ENCODE measurements around the gene MT1M. TPM values are rescaled to one million over a fixed set of nuclear protein-coding genes. Genes with fewer than 3 reads are reported as not detected.

MT1M gene
- total and polyA plus RNA-seq, 2 of the 8 experiments (the other 6 are each of a cell fraction or from before 2014, with no cell fraction given), result 2.1 TPM; not detected in 1

DNA sequence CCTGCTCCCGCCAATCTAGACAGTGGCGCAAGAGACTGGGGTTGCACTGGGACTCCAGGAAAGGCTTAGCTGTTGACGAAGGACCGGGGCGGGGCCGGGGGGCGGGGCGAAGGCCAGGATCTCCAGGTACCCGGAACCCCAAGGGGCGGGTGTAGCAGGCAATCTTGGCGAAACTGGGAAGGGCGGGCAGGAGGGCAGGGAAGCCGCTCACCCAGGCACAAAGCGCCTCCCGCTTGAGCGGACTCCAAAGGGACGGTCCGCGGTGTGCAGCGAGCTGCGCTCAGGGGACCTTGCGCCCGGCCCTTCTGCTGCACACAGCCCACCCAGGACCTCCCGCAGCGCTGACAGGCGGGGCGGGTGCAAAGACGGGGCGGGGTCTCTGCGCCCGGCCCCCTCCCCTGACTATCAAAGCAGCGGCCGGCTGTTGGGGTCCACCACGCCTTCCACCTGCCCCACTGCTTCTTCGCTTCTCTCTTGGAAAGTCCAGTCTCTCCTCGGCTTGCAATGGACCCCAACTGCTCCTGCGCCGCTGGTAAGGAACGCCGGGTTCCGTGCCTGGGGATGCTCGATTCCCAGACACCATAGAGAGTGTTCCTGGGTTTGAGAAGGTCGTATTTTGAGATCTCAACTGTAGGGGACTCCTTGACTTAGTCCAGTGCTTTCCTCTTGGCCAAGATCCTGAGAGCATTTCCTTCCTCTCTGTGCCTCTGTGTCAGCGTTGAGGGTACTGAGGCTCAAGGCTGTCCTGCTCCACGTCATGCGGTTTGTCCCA lies 25.3 kb downstream of the MT1M start, which contains the start of gene MT1F:
Gene MT1F, plus strand, starts transcription at position 405 of the 772 bp plus-strand sequence. Its CDS starts 100 bp downstream, at position 505.
- H3K9ac ChIP-seq (replicated peaks in 1 of 4; ENCODE audit: extremely low read depth in 1 of 4, low read depth in 3 of 4, low read length in 3 of 4), result peak within 1 kb of the TSS in 1 of 4 experiments; percentile 41; a peak in 3 of 7 replicates
- H3K27me3 ChIP-seq (replicated peaks in 1 of 4; ENCODE audit: control insufficient read depth in 3 of 4, extremely low read depth in 1 of 4, insufficient read depth in 3 of 4, low read length in 3 of 4), result peaks cover 39 to 68% (median 62%) of the 10 kb centered on the region in 4 experiments
- no peak; a peak in 1 of 4 replicates for TF ChIP-seq SIN3A (conservative IDR thresholded peaks at IDR 0.05 in 1 of 2, IDR thresholded peaks at IDR 0.05 in 1 of 2; ENCODE audit: low read depth in 1 of 2, low read length in 2 of 2)
- TF ChIP-seq BACH1 (IDR thresholded peaks at IDR 0.05; ENCODE audit: low read length), result no peak
- TF ChIP-seq, protein P1, sequence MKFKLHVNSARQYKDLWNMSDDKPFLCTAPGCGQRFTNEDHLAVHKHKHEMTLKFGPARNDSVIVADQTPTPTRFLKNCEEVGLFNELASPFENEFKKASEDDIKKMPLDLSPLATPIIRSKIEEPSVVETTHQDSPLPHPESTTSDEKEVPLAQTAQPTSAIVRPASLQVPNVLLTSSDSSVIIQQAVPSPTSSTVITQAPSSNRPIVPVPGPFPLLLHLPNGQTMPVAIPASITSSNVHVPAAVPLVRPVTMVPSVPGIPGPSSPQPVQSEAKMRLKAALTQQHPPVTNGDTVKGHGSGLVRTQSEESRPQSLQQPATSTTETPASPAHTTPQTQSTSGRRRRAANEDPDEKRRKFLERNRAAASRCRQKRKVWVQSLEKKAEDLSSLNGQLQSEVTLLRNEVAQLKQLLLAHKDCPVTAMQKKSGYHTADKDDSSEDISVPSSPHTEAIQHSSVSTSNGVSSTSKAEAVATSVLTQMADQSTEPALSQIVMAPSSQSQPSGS (IDR thresholded peaks at IDR 0.05; ENCODE audit: low read length), result no peak
- TF ChIP-seq NANOG (IDR thresholded peaks at IDR 0.05; ENCODE audit: insufficient read depth, low read depth, low read length, poor library complexity, severe bottlenecking), result no peak
- no peak for TF ChIP-seq CHD2 (IDR thresholded peaks at IDR 0.05; ENCODE audit: low read length)
- no peak for TF ChIP-seq CREB1 (IDR thresholded peaks at IDR 0.05)
- TF ChIP-seq POU5F1 (IDR thresholded peaks at IDR 0.05; ENCODE audit: low read depth, low read length), result no peak
- TF ChIP-seq TAF1 (IDR thresholded peaks at IDR 0.05; ENCODE audit: low read depth, low read length), result no peak
- TF ChIP-seq KDM1A (IDR thresholded peaks at IDR 0.05; ENCODE audit: borderline replicate concordance, low read length), result no peak
- TF ChIP-seq SRF (IDR thresholded peaks at IDR 0.05; ENCODE audit: low read depth, low read length), result no peak

More for the DNA sequence above, 25.3 kb downstream of the MT1M start, which contains the start of gene MT1F:
- Histone ChIP-seq H3K56ac (replicated peaks; ENCODE audit: insufficient read length, low read depth, low read length) (no peak within 1 kb of the TSS), H3K27ac (ENCODE audit: low read depth, low read length) (no peak within 1 kb of the TSS), H4K91ac (replicated peaks; ENCODE audit: insufficient read length, low read length) (no peak within 1 kb of the TSS), H2AK5ac (ENCODE audit: low read depth, low read length) (no peak within 1 kb of the TSS), H4K8ac (ENCODE audit: extremely low read depth, insufficient read depth, low read length) (no peak within 1 kb of the TSS; the same call in 1 of the 2 replicates), H3K9me3 (ENCODE audit: insufficient read depth in 2 of 2, low read depth in 1 of 2, low read length in 1 of 2) (no peaks in the 10 kb centered on the region), H3K36me3 (ENCODE audit: control insufficient read depth in 2 of 4, insufficient read depth in 4 of 4, low read length in 3 of 4) (no peaks in the 10 kb centered on the region), H2AFZ (ENCODE audit: low read length) (peak within 1 kb of the TSS; percentile 76; the same call in 1 of the 2 replicates), H4K5ac (ENCODE audit: insufficient read length, low read depth, low read length) (no peak within 1 kb of the TSS), H3K4me3 (ENCODE audit: extremely low read depth in 1 of 4, insufficient read depth in 2 of 4, low read depth in 3 of 4, low read length in 4 of 4) (peak within 1 kb of the TSS; percentile 52 to 76 (median 54)), H3K4ac (replicated peaks; ENCODE audit: insufficient read length, low read depth, low read length) (no peak within 1 kb of the TSS), H2BK20ac (ENCODE audit: low read length) (no peak within 1 kb of the TSS), H3K14ac (ENCODE audit: insufficient read length) (no peak within 1 kb of the TSS), H3K79me1 (ENCODE audit: low read depth, low read length) (no peaks in the 10 kb centered on the region), H2BK12ac (ENCODE audit: low read depth, low read length) (peak within 1 kb of the TSS; percentile 55; the same call in 1 of the 2 replicates), H2BK120ac (replicated peaks; ENCODE audit: low read depth, low read length) (no peak within 1 kb of the TSS), H2BK15ac (ENCODE audit: low read length) (no peak within 1 kb of the TSS; the same call in 1 of the 2 replicates), H3K4me1 (replicated peaks in 1 of 4; ENCODE audit: control insufficient read depth in 3 of 4, insufficient read depth in 4 of 4, low read length in 3 of 4) (peaks cover 0 to 12% (median 5%) of the 10 kb centered on the region in 4 experiments; a peak in 6 of 7 replicates), H3K23me2 (ENCODE audit: low read depth, low read length) (peaks cover 10% of the 10 kb centered on the region; the same call in 1 of the 2 replicates), H3K4me2 (ENCODE audit: insufficient read depth in 1 of 2, low read depth in 2 of 2, low read length in 2 of 2) (peak within 1 kb of the TSS; percentile 89 to 97), H3K23ac (ENCODE audit: insufficient read length) (no peak within 1 kb of the TSS), H3K18ac (ENCODE audit: extremely low read depth, low read length) (peak within 1 kb of the TSS; percentile 75; the same call in 1 of the 2 replicates), H4K20me1 (replicated peaks in 1 of 2; ENCODE audit: control insufficient read depth in 1 of 2, insufficient read depth in 2 of 2, low read length in 2 of 2) (peaks cover 0 to 5% of the 10 kb centered on the region in 2 experiments), H3K79me2 (ENCODE audit: control insufficient read depth in 1 of 2, insufficient read depth in 2 of 2, low read length in 2 of 2) (no peaks in the 10 kb centered on the region), H2BK5ac (ENCODE audit: low read depth, low read length) (peak within 1 kb of the TSS; percentile 72; the same call in 1 of the 2 replicates)
- 1% methylated on average over 29 of the region's 46 CpGs; no CpG with 5 or more reads in 1 of the 2 experiments for WGBS, 2 experiments (ENCODE audit: extremely low coverage in 1 of 2, insufficient coverage in 1 of 2, insufficient read length in 1 of 2, insufficient replicate concordance in 2 of 2, low coverage in 1 of 2, low lambda C conversion rate in 2 of 2, missing lambda C conversion rate in 1 of 2)
- DNase-seq (ENCODE audit: low read depth in 1 of 2, low spot score in 2 of 2) (peak; percentile 64 to 86), FAIRE-seq (no peak)
- CTCF ChIA-PET (ENCODE audit: partially characterized antibody), result interaction anchor here (1.0 to 1.4 kb wide), 3 partner anchors 11 to 57 kb away, joined by 3 read pairs; no protein-coding TSS in a partner anchor
- POLR2A ChIA-PET (ENCODE audit: partially characterized antibody), result interaction anchor here (1.9 to 9.1 kb wide), 4 partner anchors 12 to 32 kb away, joined by 9 to 74 read pairs (median 24); partner anchors contain the start of genes MT1A, MT1E, MT1G and MT1H

Data from H1 (cell line).